ENCODE measurements around the gene ISCU. TPM values are rescaled to one million over a fixed set of nuclear protein-coding genes. Genes with fewer than 3 reads are reported as not detected.
"Not testable (repeated sequence)": the region's sequence is repeated elsewhere in the genome, so short reads cannot be mapped to it uniquely, and the experiment has no call there.

ISCU gene
- total RNA-seq, 1 donor from 2014 or later = 67.9 TPM

GRCh38 chr12:108543652-108544051 lies 18.7 kb upstream of the ISCU start:
- DNase-seq (ENCODE audit: low read depth in 2 of 2) = no peak

- DNase-seq (ENCODE audit: low read depth in 2 of 2) = no peak
These were observed 14.7 kb upstream of the ISCU start for GRCh38 chr12:108547686-108548085.

GRCh38 chr12:108548954-108549521 lies 13.4 kb upstream of the ISCU start:
- DNase-seq (ENCODE audit: low read depth in 2 of 2) = no peak

- DNase-seq (ENCODE audit: low read depth in 2 of 2) = no peak
These were observed 10.9 kb upstream of the ISCU start for GRCh38 chr12:108551535-108551934.

- no peak for DNase-seq (ENCODE audit: low read depth in 2 of 2)
These were observed 8.6 kb upstream of the ISCU start for GRCh38 chr12:108553799-108554198.

- DNase-seq (ENCODE audit: low read depth in 2 of 2) = not testable (repeated sequence)
These were observed 7.0 kb upstream of the ISCU start for GRCh38 chr12:108555383-108555782.

- no peak for DNase-seq (ENCODE audit: low read depth in 2 of 2)
These were observed 3.3 kb upstream of the ISCU start for GRCh38 chr12:108559007-108559655.

- DNase-seq (ENCODE audit: low read depth in 2 of 2) = no peak
These were observed 2.6 kb upstream of the ISCU start for GRCh38 chr12:108559748-108560147.

GRCh38 chr12:108560321-108560721 lies 2.1 kb upstream of the ISCU start:
- peak in 1 of 2 donors; percentile 22 for DNase-seq (ENCODE audit: low read depth in 2 of 2)

GRCh38 chr12:108560752-108561719 lies 1.4 kb upstream of the ISCU start, which contains the start of gene SART3:
SART3 (minus strand) TSS chr12:108561173; CDS start chr12:108561154, 19 bp downstream.
- DNase-seq (ENCODE audit: low read depth in 2 of 2) = peak; percentile 80 to 91

GRCh38 chr12:108561852-108562347 lies 496 bp upstream of the ISCU start:
- no peak for DNase-seq (ENCODE audit: low read depth in 2 of 2)

GRCh38 chr12:108563136-108563803 lies 874 bp downstream of the ISCU start:
- DNase-seq (ENCODE audit: low read depth in 2 of 2) = peak; percentile 47 to 87

GRCh38 chr12:108563804-108564151 lies 1.4 kb downstream of the ISCU start:
- DNase-seq (ENCODE audit: low read depth in 2 of 2) = no peak

GRCh38 chr12:108564724-108565123 lies 2.3 kb downstream of the ISCU start:
- peak in 1 of 2 donors; percentile 25 for DNase-seq (ENCODE audit: low read depth in 2 of 2)

GRCh38 chr12:108565146-108565545 lies 2.8 kb downstream of the ISCU start:
- DNase-seq (ENCODE audit: low read depth in 2 of 2) = no peak

GRCh38 chr12:108565976-108566375 lies 3.6 kb downstream of the ISCU start:
- DNase-seq (ENCODE audit: low read depth in 2 of 2) = peak; percentile 77 to 92

- no peak for DNase-seq (ENCODE audit: low read depth in 2 of 2)
These were observed 4.1 kb downstream of the ISCU start for GRCh38 chr12:108566452-108566851.

GRCh38 chr12:108567406-108568337 lies 5.3 kb downstream of the ISCU start:
- DNase-seq (ENCODE audit: low read depth in 2 of 2) = peak in 1 of 2 donors; percentile 50

GRCh38 chr12:108568338-108569154 lies 6.2 kb downstream of the ISCU start:
- no peak for DNase-seq (ENCODE audit: low read depth in 2 of 2)
